H9 (cell line): ENCODE results near the gene HOXA7. TPM values are rescaled to one million over a fixed set of nuclear protein-coding genes. Genes with fewer than 3 reads are reported as not detected.

Source experiments
- DNase-seq: peaks from one replicate; pipeline ENCODE4 v3.0.0-alpha.2; 2017
- H2AFZ ChIP-seq: one replicate; pipeline ENCODE4 v1.6.1; 2013; ENCODE audit warnings: mild to moderate bottlenecking, low read length, control low read depth, moderate library complexity
- H2AK5ac ChIP-seq: 2 replicates; pipeline ENCODE4 v1.6.1; 2013; ENCODE audit warnings: low read length, control low read depth, mixed read lengths; ENCODE audit not compliant: insufficient read length
- H2BK120ac ChIP-seq: one replicate; pipeline ENCODE4 v1.6.1; 2013; ENCODE audit warnings: low read depth, mild to moderate bottlenecking, low read length, control low read depth, inconsistent platforms; ENCODE audit not compliant: poor library complexity, severe bottlenecking
- H2BK12ac ChIP-seq: 2 replicates; pipeline ENCODE4 v1.6.1; 2013; ENCODE audit warnings: low read length, control low read depth, mixed read lengths, low read depth; ENCODE audit not compliant: insufficient read length
- H2BK15ac ChIP-seq: 2 replicates; pipeline ENCODE4 v1.6.1; 2013; ENCODE audit warnings: low read depth, low read length, control low read depth
- H2BK20ac ChIP-seq: one replicate; pipeline ENCODE4 v1.6.1; 2013; ENCODE audit warnings: low read depth, mild to moderate bottlenecking, low read length, control low read depth, inconsistent platforms; ENCODE audit not compliant: poor library complexity, severe bottlenecking
- H2BK5ac ChIP-seq: 2 replicates; pipeline ENCODE4 v1.6.1; 2013; ENCODE audit warnings: low read length, control low read depth, mixed read lengths; ENCODE audit not compliant: insufficient read length
- H3K14ac ChIP-seq: 2 replicates; pipeline ENCODE4 v1.6.1; 2013; ENCODE audit warnings: low read length, control low read depth; ENCODE audit not compliant: insufficient read depth
- H3K18ac ChIP-seq: 2 replicates; pipeline ENCODE4 v1.6.1; 2013; ENCODE audit warnings: low read depth, mild to moderate bottlenecking, mixed read lengths, low read length, control low read depth; ENCODE audit not compliant: insufficient read length
- H3K23ac ChIP-seq: 2 replicates; pipeline ENCODE4 v1.6.1; 2013; ENCODE audit warnings: low read length, control low read depth, mixed read lengths, low read depth; ENCODE audit not compliant: insufficient read length
- H3K23me2 ChIP-seq: 2 replicates; pipeline ENCODE4 v1.6.1; 2013; ENCODE audit warnings: low read depth, mild to moderate bottlenecking, mixed read lengths, low read length, control low read depth; ENCODE audit not compliant: insufficient read length, poor library complexity, severe bottlenecking
- H3K27ac ChIP-seq: 2 replicates; pipeline ENCODE4 v1.5.1; 2013; ENCODE audit warnings: low read length, control low read depth, mixed read lengths, low read depth; ENCODE audit not compliant: insufficient read length
- H3K27me3 ChIP-seq: 2 replicates; pipeline ENCODE4 v1.6.1; 2013; ENCODE audit warnings: low read length, control low read depth, inconsistent platforms; ENCODE audit not compliant: insufficient read depth
- H3K4ac ChIP-seq: 2 replicates; pipeline ENCODE4 v1.6.1; 2013; ENCODE audit warnings: low read depth, mild to moderate bottlenecking, control low read depth, inconsistent platforms, low read length, moderate library complexity
- H3K4me1 ChIP-seq: 2 replicates; pipeline ENCODE4 v1.6.1; 2013; ENCODE audit warnings: low read length, control low read depth, inconsistent platforms; ENCODE audit not compliant: insufficient read depth
- H3K4me2 ChIP-seq: 2 replicates; pipeline ENCODE4 v1.6.1; 2013; ENCODE audit warnings: low read length, control low read depth, mixed read lengths; ENCODE audit not compliant: insufficient read length, insufficient read depth
- H3K56ac ChIP-seq: 2 replicates; pipeline ENCODE4 v1.6.1; 2013; ENCODE audit warnings: low read depth, mild to moderate bottlenecking, mixed read lengths, low read length, control low read depth; ENCODE audit not compliant: insufficient read length
- H3K79me1 ChIP-seq: 2 replicates; pipeline ENCODE4 v1.6.1; 2013; ENCODE audit warnings: low read depth, mild to moderate bottlenecking, moderate library complexity, low read length, control low read depth, inconsistent platforms; ENCODE audit not compliant: insufficient read depth, poor library complexity, severe bottlenecking
- H3K79me2 ChIP-seq: 2 replicates; pipeline ENCODE4 v1.6.1; 2013; ENCODE audit warnings: low read length, control low read depth, inconsistent platforms; ENCODE audit not compliant: insufficient read depth
- H3K9ac ChIP-seq: 2 replicates; pipeline ENCODE4 v1.6.1; 2013; ENCODE audit warnings: low read length, control low read depth, mixed read lengths; ENCODE audit not compliant: insufficient read length; ENCODE audit errors: extremely low read depth
- H3K9me3 ChIP-seq: one replicate; pipeline ENCODE4 v1.6.1; 2013; ENCODE audit warnings: low read depth, low read length, inconsistent platforms; ENCODE audit not compliant: control insufficient read depth
- H3T11ph ChIP-seq: one replicate; pipeline ENCODE4 v1.6.1; 2013; ENCODE audit warnings: mild to moderate bottlenecking, low read length, control low read depth, inconsistent platforms
- H4K20me1 ChIP-seq: one replicate; pipeline ENCODE4 v1.6.1; 2013; ENCODE audit not compliant: control insufficient read depth, insufficient read length, insufficient read depth
- H4K5ac ChIP-seq: 2 replicates; pipeline ENCODE4 v1.6.1; 2013; ENCODE audit warnings: low read depth, mild to moderate bottlenecking, mixed read lengths, low read length, control low read depth; ENCODE audit not compliant: insufficient read length
- H4K8ac ChIP-seq: replicated peaks from 2 replicates; pipeline ENCODE4 v1.6.1; 2013; ENCODE audit warnings: low read length, control low read depth, mixed read lengths, low read depth; ENCODE audit not compliant: insufficient read length
- H4K91ac ChIP-seq: 2 replicates; pipeline ENCODE4 v1.6.1; 2013; ENCODE audit warnings: low read depth, mild to moderate bottlenecking, moderate library complexity, mixed read lengths, low read length, control low read depth; ENCODE audit not compliant: insufficient read length
- H3K27ac Mint-ChIP-seq, 3 experiments: 2 replicates in 2 of 3; 3 replicates in 1 of 3; pipeline ENCODE4 v1.8.0; 2020 to 2021; ENCODE audit warnings: mixed read lengths in 3 of 3, mild to moderate bottlenecking in 1 of 3, moderate library complexity in 1 of 3
- H3K27me3 Mint-ChIP-seq: 2 replicates; pipeline ENCODE4 v1.8.0; 2021; ENCODE audit warnings: low read depth, mild to moderate bottlenecking, moderate library complexity, mixed read lengths
- H3K36me3 Mint-ChIP-seq, 3 experiments: 2 replicates in 2 of 3; 3 replicates in 1 of 3; pipeline ENCODE4 v1.8.0; 2020 to 2021; ENCODE audit warnings: low read depth in 3 of 3, mixed read lengths in 3 of 3; ENCODE audit not compliant: insufficient read depth in 1 of 3
- H3K4me1 Mint-ChIP-seq, 2 experiments: 2 replicates each; pipeline ENCODE4 v1.8.0; 2020; ENCODE audit warnings: mixed read lengths in 2 of 2
- H3K4me3 Mint-ChIP-seq, 2 experiments: 2 replicates in 1 of 2; 3 replicates in 1 of 2; pipeline ENCODE4 v1.8.0; 2020 to 2021; ENCODE audit warnings: mild to moderate bottlenecking in 2 of 2, mixed read lengths in 2 of 2, moderate library complexity in 1 of 2
- H3K9me3 Mint-ChIP-seq, 2 experiments: 2 replicates in 1 of 2; 3 replicates in 1 of 2; pipeline ENCODE4 v1.8.0; 2020; ENCODE audit warnings: mild to moderate bottlenecking in 2 of 2, mixed read lengths in 2 of 2, moderate library complexity in 1 of 2
- CTCF ChIP-seq: fragments of 200-600 bp; sonication (generic); conservative IDR thresholded peaks from 3 replicates; pipeline ENCODE4 v1.8.0; 2021; ENCODE audit warnings: antibody characterized with exemption, mild to moderate bottlenecking
- WGBS: extraction: QIAGEN DNeasy Blood & Tissue Kit; methylation state at CpG from one replicate; pipeline ENCODE4 v1.1.7; 2013; ENCODE audit warnings: missing lambda C conversion rate, low lambda C conversion rate, mixed read lengths; ENCODE audit not compliant: insufficient read length; ENCODE audit errors: extremely low coverage; 5-methylcytosine and 5-hydroxymethylcytosine counted together
- total RNA-seq: library from RNA; stranded (reverse); gene quantifications from 2 replicates; pipeline ENCODE4 v1.2.1, GENCODE V29; 2021

The HOXA7 gene
- total RNA-seq, 1 experiment from 2014 or later = not detected

GRCh38 chr7:27150568-27151340 is 5.7 kb downstream of the HOXA7 start:
- Histone ChIP-seq H2BK20ac (no peak overlapping the region), H3K23me2 (peaks cover 5% of the 10 kb centered on the region), H2BK12ac (no peak overlapping the region), H3K9ac (no peak overlapping the region), H2BK15ac (no peak overlapping the region), H4K5ac (no peak overlapping the region), H2AK5ac (no peak overlapping the region), H3K9me3 (no peaks in the 10 kb centered on the region), H3K79me1 (no peaks in the 10 kb centered on the region), H4K8ac (no peak overlapping the region), H3T11ph (no peak overlapping the region), H3K4me2 (peak overlapping the region; percentile 4), H3K18ac (no peak overlapping the region), H3K4ac (no peak overlapping the region), H3K27me3 (peaks cover 97% of the 10 kb centered on the region), H3K27ac (no peak overlapping the region), H2AFZ (no peak overlapping the region), H3K79me2 (no peaks in the 10 kb centered on the region), H3K4me1 (no peaks in the 10 kb centered on the region), H4K20me1 (no peaks in the 10 kb centered on the region), H2BK120ac (no peak overlapping the region), H2BK5ac (no peak overlapping the region), H3K56ac (no peak overlapping the region), H4K91ac (no peak overlapping the region), H3K14ac (no peak overlapping the region), H3K23ac (no peak overlapping the region)
- Mint-ChIP-seq H3K36me3 (peaks cover 0 to 4% (median 0%) of the 10 kb centered on the region in 3 experiments; a peak in 3 of 7 replicates), H3K4me1 (peaks cover 10 to 26% of the 10 kb centered on the region in 2 experiments), H3K27me3 (peaks cover 100% of the 10 kb centered on the region), H3K4me3 (peak overlapping the region; percentile 25 to 66; a peak in 4 of 5 replicates), H3K9me3 (peaks cover 24 to 27% of the 10 kb centered on the region in 2 experiments), H3K27ac (no peak overlapping the region)
- WGBS = no CpG with 5 or more reads among the region's 58 CpGs
- TF ChIP-seq CTCF = peak; percentile 86
- peak; percentile 82 for DNase-seq
